Hair follicular keratinocyte (primary cell): ENCODE measurements around the gene COL7A1. TPM values are rescaled to one million over a fixed set of nuclear protein-coding genes. Genes with fewer than 3 reads are reported as not detected.

Experiments
- total RNA-seq: library from RNA; depleted of rRNA; stranded (reverse); fragments of >200 nt; gene quantifications from 2 replicates; pipeline ENCODE4 v1.2.3, GENCODE V29; 2015

The COL7A1 gene
- 121 and 323 TPM in 2 replicates for total RNA-seq

DNA sequence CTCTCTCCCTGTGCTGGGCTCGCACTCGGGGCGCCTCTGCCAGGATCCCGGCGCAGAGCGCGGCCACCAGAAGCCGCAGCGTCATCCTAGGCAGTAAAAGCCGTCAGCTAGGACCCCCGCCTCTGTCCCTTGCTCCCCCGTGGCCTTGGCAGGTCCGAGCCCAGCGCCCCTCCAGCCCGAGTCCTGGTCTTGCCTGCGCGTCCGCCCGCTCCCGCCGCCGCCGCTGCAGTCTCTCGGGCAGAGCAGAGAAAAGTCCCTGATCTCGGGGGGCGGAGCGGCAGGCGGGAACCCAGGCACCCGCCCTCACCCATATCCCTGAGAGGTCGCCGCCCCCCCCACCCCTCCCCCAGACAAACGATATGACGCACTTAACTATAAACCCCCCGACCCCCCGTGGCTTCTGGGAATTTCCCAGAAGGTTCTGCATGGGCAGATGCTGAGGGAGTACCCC is at the start of gene COL7A1:
Gene COL7A1, minus strand, starts transcription at position 255 of the 451 bp plus-strand sequence. Its CDS starts 170 bp downstream, at position 85.

DNA sequence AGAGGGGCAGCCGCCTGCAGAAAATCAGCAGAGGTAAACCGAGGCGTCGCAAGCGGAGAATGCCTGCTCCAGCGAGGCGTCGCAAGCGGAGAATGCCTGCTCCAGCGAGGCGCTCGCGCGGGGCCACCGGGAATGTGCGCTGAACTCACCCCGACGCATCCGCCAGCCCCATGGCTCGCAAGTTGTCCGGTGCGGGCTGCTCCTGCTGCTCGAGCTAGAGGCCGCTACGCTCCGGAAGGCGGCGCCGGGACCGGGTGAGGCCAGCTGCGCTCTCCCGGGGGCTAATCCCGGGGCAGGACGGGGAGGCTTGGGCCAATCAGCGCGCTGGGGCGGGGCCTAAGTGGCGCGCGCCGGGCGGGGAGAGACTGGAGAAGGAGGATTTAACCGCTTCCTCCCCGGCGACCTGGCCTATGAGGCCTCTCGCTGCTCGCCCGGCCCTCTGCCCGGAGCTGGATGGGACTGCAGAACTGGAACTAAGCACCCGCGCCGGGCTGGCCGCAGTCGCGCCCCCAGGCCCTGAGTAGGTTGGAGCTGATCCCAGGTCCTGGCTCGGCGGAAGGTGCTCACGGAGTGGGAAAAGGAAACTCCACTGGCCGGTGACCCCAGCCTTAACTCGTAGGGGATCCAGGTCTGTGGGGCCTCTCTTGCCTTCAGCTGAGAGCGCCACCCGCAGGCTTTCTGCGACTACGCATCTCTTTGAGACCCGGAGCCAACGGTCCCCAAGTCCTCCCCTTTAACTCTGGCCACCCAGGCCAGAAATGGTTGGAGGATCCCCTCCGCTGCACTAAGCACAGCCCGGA is 40.3 kb upstream of the COL7A1 start, which contains the start of gene SLC26A6:
Gene SLC26A6, minus strand, starts transcription at position 240 of the 800 bp plus-strand sequence. Its CDS starts 68 bp downstream, at position 172.

DNA sequence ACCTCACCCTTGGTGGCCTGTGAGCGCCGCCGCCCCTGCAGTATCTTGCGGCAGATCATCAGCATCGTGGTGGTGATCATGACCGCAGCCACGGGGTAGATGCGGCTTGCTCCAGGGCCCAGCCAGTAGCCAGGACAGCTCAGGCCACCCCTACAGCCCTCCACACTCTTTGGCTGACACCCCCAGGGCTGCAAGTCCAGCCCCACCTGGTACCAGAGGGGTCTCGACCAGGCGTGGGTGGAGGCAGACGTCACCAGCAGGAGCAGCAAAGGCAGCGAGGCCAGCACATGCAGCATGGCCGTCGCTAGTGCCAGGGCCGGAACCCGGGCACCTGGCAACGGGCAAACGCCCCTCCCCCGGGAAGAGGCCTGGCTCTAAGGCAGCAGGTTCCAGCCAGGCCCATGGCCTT is 26.3 kb upstream of the COL7A1 start, which contains the start of gene TMEM89:
Gene TMEM89, minus strand, starts transcription at position 309 of the 409 bp plus-strand sequence. Its CDS starts 13 bp downstream, at position 296.

DNA sequence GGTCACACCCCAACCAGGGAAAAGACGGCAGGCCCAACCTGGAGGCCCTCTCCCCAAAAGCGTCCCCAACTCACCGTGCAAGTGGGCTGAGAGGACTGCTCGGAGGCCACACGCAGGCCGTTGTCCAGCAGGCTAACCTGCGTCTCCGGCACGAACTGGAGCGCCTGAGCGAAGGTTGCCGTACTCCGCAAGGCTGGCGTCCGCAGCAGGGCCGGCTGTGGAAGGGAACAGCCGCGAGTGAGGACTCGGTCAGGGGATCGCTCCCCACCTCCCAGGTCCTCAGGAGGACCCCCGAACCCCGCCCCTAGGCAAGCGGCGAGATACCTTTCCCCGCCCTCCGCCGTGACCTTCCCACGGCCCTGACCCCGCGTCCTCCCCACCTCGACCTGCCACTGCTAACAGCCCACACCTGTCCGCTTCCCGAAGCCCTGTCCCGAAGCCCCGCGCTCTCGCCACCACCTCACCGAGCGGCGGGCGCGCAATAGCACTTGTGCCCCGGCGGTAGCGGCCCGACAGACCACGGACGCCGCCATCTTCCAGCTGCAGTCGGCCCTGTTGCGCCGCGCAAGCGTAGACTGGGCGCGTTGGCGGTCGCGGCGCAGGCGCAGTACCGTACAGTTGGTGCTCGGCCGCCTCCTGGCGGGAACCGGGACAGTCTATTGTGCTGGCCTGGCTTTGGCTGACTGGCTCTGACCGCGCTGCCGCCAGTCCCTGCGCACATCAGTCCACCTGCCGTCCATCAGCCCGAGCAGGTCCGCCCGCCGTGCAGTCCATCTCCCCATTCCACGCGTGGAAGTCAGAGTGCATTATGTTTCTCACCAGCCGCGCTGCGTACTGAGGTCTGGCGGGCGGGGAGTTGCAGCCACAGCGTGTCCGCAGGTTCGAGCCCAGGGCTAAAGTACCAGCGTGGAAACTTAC is 14.2 kb upstream of the COL7A1 start, which contains the start of gene UQCRC1:
Gene UQCRC1, minus strand, starts transcription at position 559 of the 918 bp plus-strand sequence. Its CDS starts 26 bp downstream, at position 533.

DNA sequence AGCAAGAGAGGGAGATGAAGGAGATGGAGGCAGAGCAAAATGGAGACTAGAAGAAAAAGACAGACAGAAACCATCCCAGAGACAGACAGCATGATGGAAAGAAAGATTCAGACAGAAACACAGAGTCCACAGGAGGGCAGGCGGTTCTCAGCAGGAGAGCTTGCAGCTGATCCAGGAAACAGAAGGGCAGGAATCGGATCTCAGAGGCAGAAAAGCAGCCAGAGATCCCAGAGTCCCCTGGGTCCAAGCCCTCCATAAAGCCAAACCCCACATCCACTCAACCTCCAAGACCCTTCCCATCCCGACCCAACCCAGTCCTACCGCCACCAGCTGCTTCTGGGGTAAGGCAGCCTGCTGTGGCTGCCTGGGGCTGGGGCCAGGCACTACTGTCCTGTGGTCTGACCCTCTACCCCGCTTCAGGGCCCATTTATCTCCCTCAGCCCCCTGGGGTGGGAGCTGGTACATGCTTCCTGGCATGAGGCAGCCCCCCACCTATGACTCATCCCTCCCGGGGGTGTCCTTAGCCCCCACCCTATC is 31.7 kb downstream of the COL7A1 start, which contains the start of gene UCN2:
Gene UCN2, minus strand, starts transcription at position 400 of the 537 bp plus-strand sequence. CDS start 657 bp downstream, outside the sequence.

DNA sequence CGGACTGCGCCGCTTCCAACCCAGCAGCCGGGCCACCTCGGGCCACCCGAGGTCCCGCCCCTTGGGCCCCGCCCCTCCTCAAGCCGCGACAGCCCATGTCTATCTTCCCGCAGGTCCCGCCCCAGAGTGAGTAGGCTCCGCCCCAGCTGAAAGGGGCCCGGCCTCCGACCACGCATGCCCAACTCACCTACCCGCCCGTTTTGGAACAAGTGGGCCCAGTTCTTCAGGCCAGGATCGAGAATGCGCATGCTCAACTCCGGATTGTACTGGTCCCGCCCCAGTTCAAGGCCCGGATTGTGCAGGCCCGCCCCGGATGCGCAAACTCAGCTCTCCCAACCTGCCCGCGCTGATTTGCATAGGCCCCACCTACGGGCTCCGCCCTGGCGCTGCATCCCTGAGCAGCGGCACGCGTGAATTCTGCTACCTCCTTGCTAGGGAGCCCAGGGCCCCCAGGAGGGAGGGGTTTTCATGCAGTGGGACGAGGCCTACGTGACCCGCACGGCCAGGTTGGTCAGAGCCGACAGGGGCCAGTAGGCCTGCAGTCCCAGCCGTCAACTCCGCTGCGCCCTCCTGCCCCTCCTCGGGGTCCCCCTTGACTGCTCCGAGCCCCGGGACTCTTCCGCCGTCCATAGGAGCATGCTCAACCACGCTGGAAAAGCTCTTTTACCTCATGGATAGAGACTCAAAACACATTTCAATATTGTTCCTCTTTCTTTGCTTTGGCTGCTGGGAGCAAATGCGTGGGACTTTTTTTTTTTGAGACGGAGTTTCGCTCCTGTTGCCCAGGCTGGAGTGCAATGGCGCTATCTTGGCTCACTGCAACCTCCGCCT is 38.1 kb downstream of the COL7A1 start, which contains the start of gene PFKFB4:
Gene PFKFB4, minus strand, starts transcription at position 8 of the 831 bp plus-strand sequence. CDS start 26 bp downstream, outside the sequence.

Other genes with a start within 250 kb of the COL7A1 start
- not detected in 2 replicates for gene FBXW12, start 223.1 kb downstream of the COL7A1 start, total RNA-seq
- gene PLXNB1, start 165.2 kb downstream of the COL7A1 start, total RNA-seq = 49.2 and 84.9 TPM in 2 replicates
- 30.1 and 39.5 TPM in 2 replicates for gene CCDC51, start 155.2 kb downstream of the COL7A1 start, total RNA-seq
- 383 and 572 TPM in 2 replicates for gene TMA7, start 155.1 kb downstream of the COL7A1 start, total RNA-seq
- gene ATRIP, start 148.6 kb downstream of the COL7A1 start, total RNA-seq = 5.0 and 10.8 TPM in 2 replicates
- 173 and 174 TPM in 2 replicates for gene SHISA5, start 91.2 kb downstream of the COL7A1 start, total RNA-seq
- gene PFKFB4, start 38.5 kb downstream of the COL7A1 start, total RNA-seq = 10.7 and 12.0 TPM in 2 replicates
- 6.1 and 6.7 TPM in 2 replicates for gene UCN2, start 31.5 kb downstream of the COL7A1 start, total RNA-seq
- gene UQCRC1, start 14.3 kb upstream of the COL7A1 start, total RNA-seq = 599 and 603 TPM in 2 replicates
- gene TMEM89, start 26.4 kb upstream of the COL7A1 start, total RNA-seq = not detected in 2 replicates
- 52.5 and 53.9 TPM in 2 replicates for gene SLC26A6, start 40.1 kb upstream of the COL7A1 start, total RNA-seq
- gene CELSR3, start 67.6 kb upstream of the COL7A1 start, total RNA-seq = 1.0 and 1.1 TPM in 2 replicates
- 15.8 and 19.2 TPM in 2 replicates for gene NCKIPSD, start 90.6 kb upstream of the COL7A1 start, total RNA-seq
- 53.0 and 55.1 TPM in 2 replicates for gene IP6K2, start 121.9 kb upstream of the COL7A1 start, total RNA-seq